GM18505 (cell line): ENCODE measurements around the gene RUNX2.

Source experiments
- ATAC-seq: cut with Tn5 transposase; IDR thresholded peaks from one replicate; pipeline ENCODE4 v1.9.1; 2021; ENCODE audit not compliant: unreplicated experiment
- POLR2A ChIP-seq: IDR thresholded peaks from 4 replicates; pipeline ENCODE4 v1.6.1; 2011; ENCODE audit warnings: borderline replicate concordance; ENCODE audit not compliant: insufficient read depth, insufficient read length; ENCODE audit errors: extremely low read depth

Gene RUNX2

DNA sequence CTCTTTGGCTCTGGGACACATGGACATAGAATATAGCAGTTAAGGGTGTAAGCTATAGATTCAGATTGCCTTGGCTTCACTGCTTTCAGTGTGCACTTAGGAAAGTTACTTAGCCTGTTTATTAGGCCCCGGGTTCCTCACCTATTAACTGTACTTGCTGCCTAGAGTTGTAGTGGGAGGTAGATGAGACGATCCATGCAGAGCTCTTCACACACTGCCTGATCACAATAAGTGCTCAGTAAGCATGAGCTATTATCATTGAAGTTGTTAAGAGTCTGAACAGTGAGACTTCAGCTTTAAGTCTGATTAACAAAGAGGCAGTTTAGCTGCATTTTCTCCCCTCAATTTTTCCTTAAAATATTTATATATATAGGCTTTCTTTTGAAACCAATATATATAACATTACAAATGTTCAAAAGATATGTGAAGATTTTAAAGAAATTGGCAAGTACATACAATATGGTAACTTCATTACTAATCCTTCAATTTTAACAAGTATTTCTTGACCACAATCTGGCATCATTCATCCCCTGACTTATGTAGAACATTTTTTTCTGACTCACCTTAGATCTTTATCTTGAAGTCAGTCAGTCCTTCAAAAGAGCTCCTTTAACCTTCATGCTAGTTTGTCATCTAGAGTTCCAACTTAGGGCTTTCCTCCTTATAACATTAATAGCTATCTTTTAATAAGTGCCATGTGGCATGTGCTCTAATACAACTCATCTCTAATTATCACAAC is 70.1 kb downstream of the RUNX2 start:
- TF ChIP-seq POLR2A, result no peak
- ATAC-seq, result no peak

- TF ChIP-seq POLR2A, result no peak
These were observed 71.9 kb downstream of the RUNX2 start for GRCh38 chr6:45400021-45400420.

DNA sequence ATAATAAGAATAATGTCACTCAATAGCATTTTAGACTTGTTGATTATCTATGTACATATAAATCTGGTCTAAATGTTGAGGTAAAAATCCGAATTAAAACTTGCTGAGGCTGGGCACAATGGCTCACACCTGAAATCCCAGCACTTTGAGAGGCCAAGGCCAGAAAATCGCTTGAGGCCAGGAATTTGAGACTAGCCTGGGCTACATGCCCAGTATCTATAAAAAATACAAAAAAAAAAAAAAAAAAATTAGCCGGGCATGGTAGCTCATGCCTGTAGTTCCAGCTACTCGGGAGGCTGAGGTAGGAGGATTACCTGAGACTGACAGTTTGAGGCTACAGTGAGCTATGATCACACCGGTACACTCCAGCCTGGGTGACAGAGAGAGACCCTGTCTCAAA is 83.8 kb downstream of the RUNX2 start:
- ATAC-seq, result no peak
- TF ChIP-seq POLR2A, result no peak

More at GRCh38 chr6:45400021-45400420, 71.9 kb downstream of the RUNX2 start:
- no peak for ATAC-seq

- ATAC-seq, result no peak
These were observed 87.2 kb downstream of the RUNX2 start for GRCh38 chr6:45415315-45415714.

DNA sequence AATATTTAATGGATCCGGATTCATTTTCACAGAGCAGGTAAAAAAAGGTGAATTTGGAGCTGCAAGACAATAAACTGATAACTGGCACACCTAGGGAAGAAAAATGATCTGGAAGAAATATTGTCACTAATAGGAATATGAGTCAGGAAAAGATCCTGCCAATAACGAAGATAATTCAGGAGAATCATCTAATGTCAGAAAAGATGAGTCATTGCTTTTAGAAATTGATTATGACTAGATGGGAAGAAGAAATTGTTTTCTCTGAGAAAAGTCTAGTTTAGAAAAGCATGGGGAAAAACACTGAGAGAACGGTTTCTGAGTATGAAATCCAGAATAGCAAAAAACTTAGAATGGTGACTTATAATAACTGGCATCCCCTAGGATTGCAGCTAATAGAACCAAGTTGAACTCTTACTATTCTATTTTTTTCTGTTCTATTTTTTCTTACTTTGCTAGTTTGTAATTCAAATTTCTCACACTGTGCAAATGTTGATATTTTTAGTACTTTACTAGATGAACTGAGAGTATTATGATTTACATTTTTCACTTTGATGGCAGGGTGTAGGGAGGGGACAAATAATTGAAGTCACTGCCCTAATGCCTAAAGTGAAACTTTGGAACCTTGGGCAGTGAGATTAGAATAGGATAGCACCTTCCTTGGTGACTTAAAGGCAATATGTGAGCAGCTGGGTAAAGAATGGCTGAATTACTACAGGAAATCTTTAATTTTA is 87.8 kb downstream of the RUNX2 start:
- no peak for TF ChIP-seq POLR2A
- no peak for ATAC-seq

More at GRCh38 chr6:45415315-45415714, 87.2 kb downstream of the RUNX2 start:
- no peak for TF ChIP-seq POLR2A

DNA sequence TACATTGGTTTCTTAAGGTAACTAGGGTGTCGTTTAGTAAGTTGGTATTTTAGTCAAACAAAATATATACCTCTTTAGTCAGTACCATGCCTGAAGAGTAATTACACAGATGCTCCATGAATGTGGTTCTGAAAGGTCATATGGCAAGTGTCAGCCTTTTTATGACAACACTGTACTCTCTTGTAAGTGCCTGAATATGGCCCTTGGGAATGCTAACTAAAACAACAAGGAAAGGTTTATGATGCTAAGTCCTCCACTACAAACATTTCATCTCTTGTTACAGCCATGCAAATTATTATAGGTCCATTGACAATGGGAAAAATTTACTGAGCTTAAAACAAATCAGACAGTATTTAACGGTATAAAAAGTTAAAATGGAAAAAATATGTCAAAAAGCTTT is 88.6 kb downstream of the RUNX2 start:
- ATAC-seq, result no peak
- no peak for TF ChIP-seq POLR2A

GRCh38 chr6:45417436-45417835 is 89.3 kb downstream of the RUNX2 start:
- TF ChIP-seq POLR2A, result no peak

DNA sequence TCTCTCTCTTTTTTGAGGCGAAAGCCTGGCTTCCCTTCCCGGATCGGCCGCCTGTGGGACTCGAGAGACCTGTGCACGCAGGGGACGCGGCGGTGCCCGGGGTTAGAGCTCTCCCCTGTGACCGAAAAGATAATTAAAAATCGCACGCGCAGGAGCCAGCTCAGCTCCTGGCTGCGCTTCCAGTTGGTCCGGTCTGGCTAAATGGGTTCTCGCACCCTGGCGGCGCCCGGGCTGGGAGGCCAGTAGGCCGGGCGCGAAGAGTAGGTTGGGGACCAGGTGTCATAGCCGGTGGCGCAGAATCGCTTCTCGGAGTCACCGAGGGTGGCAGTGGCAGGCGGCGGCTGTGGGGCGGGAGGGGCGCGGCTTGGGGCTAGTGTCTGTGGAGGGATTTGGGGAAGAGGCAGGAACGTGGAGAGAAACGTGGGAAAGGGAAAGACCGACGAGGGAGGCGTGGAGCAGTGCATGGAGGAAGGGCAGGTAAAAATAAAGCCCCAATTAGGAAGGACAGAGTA is 91.5 kb downstream of the RUNX2 start:
- ATAC-seq, result no peak

More at GRCh38 chr6:45417436-45417835, 89.3 kb downstream of the RUNX2 start:
- ATAC-seq, result no peak

GRCh38 chr6:45420083-45420908 is 92.2 kb downstream of the RUNX2 start:
- no peak for ATAC-seq

More for the DNA sequence above, 91.5 kb downstream of the RUNX2 start:
- no peak for TF ChIP-seq POLR2A

GRCh38 chr6:45420909-45421708 is 93.0 kb downstream of the RUNX2 start:
- no peak for TF ChIP-seq POLR2A
- ATAC-seq, result no peak

More at GRCh38 chr6:45420083-45420908, 92.2 kb downstream of the RUNX2 start:
- no peak for TF ChIP-seq POLR2A

- no peak for ATAC-seq
These were observed 93.8 kb downstream of the RUNX2 start for GRCh38 chr6:45421709-45422502.

More at GRCh38 chr6:45421709-45422502, 93.8 kb downstream of the RUNX2 start:
- no peak for TF ChIP-seq POLR2A
